ENCODE data around the gene A1CF.
"Not testable (repeated sequence)": the region's sequence is repeated elsewhere in the genome, so short reads cannot be mapped to it uniquely, and the experiment has no call there.

Gene A1CF

DNA sequence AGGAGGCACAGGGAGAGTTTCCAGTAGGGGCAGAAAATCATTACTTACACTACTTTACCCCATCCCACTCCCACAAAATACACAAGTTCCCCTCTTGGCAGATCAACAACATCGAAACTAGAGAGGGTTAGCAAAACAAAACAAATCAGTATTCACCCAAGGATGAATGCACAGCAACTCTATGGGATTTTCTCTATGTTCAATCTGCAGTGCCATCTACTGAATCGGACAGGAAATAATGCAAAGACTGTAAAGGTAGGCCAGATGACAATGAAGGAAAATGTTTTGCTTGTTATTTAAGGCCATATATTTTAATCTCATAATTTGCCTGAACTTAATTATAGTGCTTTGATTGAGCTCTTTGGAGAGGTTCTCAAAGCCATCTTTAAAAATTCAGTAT, 110.6 kb downstream of the A1CF start:
- H3K9me3 Mint-ChIP-seq, H3K27ac Mint-ChIP-seq, H3K4me3 Mint-ChIP-seq, H3K4me1 Mint-ChIP-seq, H3K27me3 Mint-ChIP-seq, H3K36me3 Mint-ChIP-seq: not testable (repeated sequence)

- not testable (repeated sequence) for H3K4me1 Mint-ChIP-seq, H3K27me3 Mint-ChIP-seq, H3K27ac Mint-ChIP-seq, H3K9me3 Mint-ChIP-seq, H3K4me3 Mint-ChIP-seq, H3K36me3 Mint-ChIP-seq
Measured at GRCh38 chr10:50772042-50772441, 113.4 kb downstream of the A1CF start.

GRCh38 chr10:50766774-50767513, 118.5 kb downstream of the A1CF start:
- peaks cover 12% of the 10 kb centered on the region for H3K9me3 Mint-ChIP-seq
- not testable (repeated sequence) for H3K27me3 Mint-ChIP-seq, H3K27ac Mint-ChIP-seq, H3K36me3 Mint-ChIP-seq, H3K4me1 Mint-ChIP-seq, H3K4me3 Mint-ChIP-seq
